Measurements from ENCODE around the gene CLIC4.
"Not testable (repeated sequence)": the region's sequence is repeated elsewhere in the genome, so short reads cannot be mapped to it uniquely, and the experiment has no call there.

Gene CLIC4

GRCh38 chr1:24775916-24776315, 30.7 kb downstream of the CLIC4 start:
- DNase-seq = no peak

GRCh38 chr1:24776821-24777220, 31.6 kb downstream of the CLIC4 start:
- no peak for DNase-seq

GRCh38 chr1:24778141-24778540, 32.9 kb downstream of the CLIC4 start:
- DNase-seq = no peak

GRCh38 chr1:24779199-24779598, 34.0 kb downstream of the CLIC4 start:
- DNase-seq = not testable (repeated sequence)

- DNase-seq = peak; percentile 28
Measured at GRCh38 chr1:24779689-24780464, 34.6 kb downstream of the CLIC4 start.

GRCh38 chr1:24780626-24781025, 35.4 kb downstream of the CLIC4 start:
- not testable (repeated sequence) for DNase-seq

GRCh38 chr1:24782689-24783088, 37.4 kb downstream of the CLIC4 start:
- no peak for DNase-seq

- DNase-seq = no peak
Measured at GRCh38 chr1:24783713-24784112, 38.5 kb downstream of the CLIC4 start.

- peak; percentile 60 for DNase-seq
Measured at GRCh38 chr1:24786191-24786590, 40.9 kb downstream of the CLIC4 start.

- DNase-seq = no peak
Measured at GRCh38 chr1:24790490-24790889, 45.2 kb downstream of the CLIC4 start.

- DNase-seq = peak; percentile 86
Measured at GRCh38 chr1:24793447-24794129, 48.3 kb downstream of the CLIC4 start.

- DNase-seq = not testable (repeated sequence)
Measured at GRCh38 chr1:24794130-24794502, 48.9 kb downstream of the CLIC4 start.

GRCh38 chr1:24795236-24795635, 50.0 kb downstream of the CLIC4 start:
- no peak for DNase-seq

- DNase-seq = no peak
Measured at GRCh38 chr1:24796524-24796923, 51.3 kb downstream of the CLIC4 start.

GRCh38 chr1:24799242-24799641, 54.0 kb downstream of the CLIC4 start:
- DNase-seq = not testable (repeated sequence)

- no peak for DNase-seq
Measured at GRCh38 chr1:24801176-24801575, 55.9 kb downstream of the CLIC4 start.

- DNase-seq = no peak
Measured at GRCh38 chr1:24803220-24803619, 58.0 kb downstream of the CLIC4 start.

- no peak for DNase-seq
Measured at GRCh38 chr1:24803987-24804530, 58.8 kb downstream of the CLIC4 start.

GRCh38 chr1:24805534-24806301, 60.5 kb downstream of the CLIC4 start:
- DNase-seq = peak; percentile 57

- no peak for DNase-seq
Measured at GRCh38 chr1:24806588-24806987, 61.3 kb downstream of the CLIC4 start.

- not testable (repeated sequence) for DNase-seq
Measured at GRCh38 chr1:24811494-24811893, 66.2 kb downstream of the CLIC4 start.

GRCh38 chr1:24820221-24820620, 75.0 kb downstream of the CLIC4 start:
- not testable (repeated sequence) for DNase-seq

- DNase-seq = no peak
Measured at GRCh38 chr1:24822887-24823286, 77.6 kb downstream of the CLIC4 start.
